Gastroesophageal sphincter (tissue), 3 donors: ENCODE data around the gene AK1.

Experiments used
- EP300 ChIP-seq: sonication (generic); formaldehyde crosslinking; IDR thresholded peaks from one replicate; pipeline ENCODE4 v1.6.1; 2017; ENCODE audit warnings: antibody characterized with exemption, mild to moderate bottlenecking
- POLR2A ChIP-seq, 2 donors: fragments of 450-650 bp; IDR thresholded peaks; one replicate each; pipeline ENCODE4 v1.6.1; 2017; ENCODE audit warnings: antibody characterized with exemption in 2 of 2, mild to moderate bottlenecking in 2 of 2, moderate library complexity in 1 of 2
- POLR2AphosphoS5 ChIP-seq: sonication (generic); formaldehyde crosslinking; IDR thresholded peaks from one replicate; pipeline ENCODE4 v1.6.1; 2017; ENCODE audit warnings: antibody characterized with exemption
- TF ChIP-seq, protein P1 (sequence below), 4 experiments: fragments of 200-600 bp in 2 of 4; fragments of 450-650 bp in 2 of 4; sonication (generic) in 1 of 4; IDR thresholded peaks; one replicate each; pipeline ENCODE4 v1.5.1; 2017 to 2019; ENCODE audit warnings: antibody characterized with exemption in 4 of 4, mild to moderate bottlenecking in 2 of 4, moderate library complexity in 2 of 4

DNA sequence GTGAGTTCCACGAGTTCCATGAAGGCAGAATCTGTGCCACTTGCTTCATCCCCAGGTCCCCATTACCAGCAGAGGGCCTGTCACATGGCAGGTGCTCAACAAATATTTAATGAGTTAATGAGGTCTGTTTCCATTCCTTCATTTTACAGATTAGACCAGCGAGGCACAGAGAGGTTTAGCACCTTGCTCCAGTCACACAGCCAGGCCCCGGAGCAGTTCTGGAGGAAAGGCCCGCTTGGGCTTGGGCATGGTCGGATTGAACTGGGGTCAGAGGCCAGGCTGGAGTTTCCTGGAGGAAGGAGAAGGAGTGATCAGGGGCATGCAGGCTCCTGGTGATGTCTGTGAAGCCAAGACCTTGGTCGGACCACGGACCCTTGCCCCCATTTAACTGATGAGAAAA is 43.3 kb upstream of the AK1 start:
- TF ChIP-seq, protein P1, sequence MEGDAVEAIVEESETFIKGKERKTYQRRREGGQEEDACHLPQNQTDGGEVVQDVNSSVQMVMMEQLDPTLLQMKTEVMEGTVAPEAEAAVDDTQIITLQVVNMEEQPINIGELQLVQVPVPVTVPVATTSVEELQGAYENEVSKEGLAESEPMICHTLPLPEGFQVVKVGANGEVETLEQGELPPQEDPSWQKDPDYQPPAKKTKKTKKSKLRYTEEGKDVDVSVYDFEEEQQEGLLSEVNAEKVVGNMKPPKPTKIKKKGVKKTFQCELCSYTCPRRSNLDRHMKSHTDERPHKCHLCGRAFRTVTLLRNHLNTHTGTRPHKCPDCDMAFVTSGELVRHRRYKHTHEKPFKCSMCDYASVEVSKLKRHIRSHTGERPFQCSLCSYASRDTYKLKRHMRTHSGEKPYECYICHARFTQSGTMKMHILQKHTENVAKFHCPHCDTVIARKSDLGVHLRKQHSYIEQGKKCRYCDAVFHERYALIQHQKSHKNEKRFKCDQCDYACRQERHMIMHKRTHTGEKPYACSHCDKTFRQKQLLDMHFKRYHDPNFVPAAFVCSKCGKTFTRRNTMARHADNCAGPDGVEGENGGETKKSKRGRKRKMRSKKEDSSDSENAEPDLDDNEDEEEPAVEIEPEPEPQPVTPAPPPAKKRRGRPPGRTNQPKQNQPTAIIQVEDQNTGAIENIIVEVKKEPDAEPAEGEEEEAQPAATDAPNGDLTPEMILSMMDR (IDR thresholded peaks at IDR 0.05), result no peak
- TF ChIP-seq POLR2AphosphoS5, result no peak
- no peak for TF ChIP-seq EP300
- no peak for TF ChIP-seq POLR2A (IDR thresholded peaks at IDR 0.05)
